Caco-2 (cell line): ENCODE data around the gene SCO1. TPM values are rescaled to one million over a fixed set of nuclear protein-coding genes. Genes with fewer than 3 reads are reported as not detected.

Source experiments
- BruUV-seq: library from RNA; stranded (reverse); fragments of 400-500 nt; replicated peaks from 2 replicates; lab custom pipeline; 2021; lab: Mats Ljungman, UMichigan
- CTCF ChIA-PET: fragments of 300-600 bp; sonication (Branson Sonifier 250); formaldehyde crosslinking; loops from one replicate; lab custom pipeline; 2022; ENCODE audit warnings: antibody characterized with exemption; lab: Charles Lee
- POLR2A ChIA-PET: fragments of 300-600 bp; sonication (Branson Sonifier 250); formaldehyde crosslinking; loops from one replicate; lab custom pipeline; 2022; ENCODE audit warnings: antibody characterized with exemption; lab: Charles Lee
- DNase-seq, 2 experiments: peaks; one replicate each; pipeline versions ENCODE4 v3.0.0 to v3.0.0-alpha.2; 2020 to 2022
- H3K27me3 ChIP-seq: replicated peaks from 2 replicates; pipeline ENCODE4 v1.6.0; 2011; ENCODE audit warnings: low read length; ENCODE audit not compliant: control insufficient read depth, insufficient read depth
- H3K36me3 ChIP-seq: 2 replicates; pipeline ENCODE4 v1.5.1; 2011; ENCODE audit warnings: low read length; ENCODE audit not compliant: control insufficient read depth, insufficient read depth
- H3K4me1 ChIP-seq: fragments of 250-450 bp; sonication (Bioruptor Pico); 2 replicates; pipeline ENCODE4 v1.5.1; 2020; ENCODE audit warnings: mild to moderate bottlenecking
- H3K4me3 ChIP-seq: 2 replicates; pipeline ENCODE4 v1.5.1; 2011; ENCODE audit warnings: low read depth, mild to moderate bottlenecking, control low read depth, low read length
- H3K9me3 ChIP-seq: fragments of 250-450 bp; sonication (Bioruptor Pico); 2 replicates; pipeline ENCODE4 v1.5.1; 2020; ENCODE audit warnings: mild to moderate bottlenecking, moderate library complexity
- H3K27ac Mint-ChIP-seq: one replicate; pipeline ENCODE4 v1.8.0; 2022; ENCODE audit warnings: mixed read lengths; ENCODE audit not compliant: unreplicated experiment
- H3K27me3 Mint-ChIP-seq: one replicate; pipeline ENCODE4 v1.8.0; 2022; ENCODE audit warnings: mixed read lengths; ENCODE audit not compliant: insufficient read depth, unreplicated experiment
- H3K36me3 Mint-ChIP-seq: one replicate; pipeline ENCODE4 v1.8.0; 2022; ENCODE audit warnings: mild to moderate bottlenecking, mixed read lengths; ENCODE audit not compliant: insufficient read depth, unreplicated experiment
- H3K4me1 Mint-ChIP-seq: one replicate; pipeline ENCODE4 v1.8.0; 2022; ENCODE audit warnings: low read depth, mixed read lengths; ENCODE audit not compliant: unreplicated experiment
- H3K4me3 Mint-ChIP-seq: one replicate; pipeline ENCODE4 v1.8.0; 2022; ENCODE audit warnings: mild to moderate bottlenecking, moderate library complexity, mixed read lengths; ENCODE audit not compliant: unreplicated experiment
- H3K9me3 Mint-ChIP-seq: one replicate; pipeline ENCODE4 v1.8.0; 2022; ENCODE audit warnings: mixed read lengths; ENCODE audit not compliant: unreplicated experiment
- intact Hi-C: fragments of 100-400 bp; cut with micrococcal nuclease; formaldehyde crosslinking; loops from one replicate; pipeline ENCODE4 v1.10.0; 2022; ENCODE audit not compliant: unreplicated experiment
- total RNA-seq: library from RNA; stranded (reverse); gene quantifications from 2 replicates; pipeline ENCODE4 v1.2.3, GENCODE V29; 2022
- TF ChIP-seq, protein P1 (sequence below), 2 experiments: fragments of 200-600 bp in 1 of 2; IDR thresholded peaks; 1 replicate in 1 of 2; 2 replicates in 1 of 2; pipeline versions ENCODE4 v1.5.1 to v1.8.0; 2011 to 2022; ENCODE audit warnings: antibody characterized with exemption in 1 of 2, control low read depth in 1 of 2, inconsistent platforms in 1 of 2, low read depth in 1 of 2, low read length in 1 of 2, mild to moderate bottlenecking in 1 of 2, moderate library complexity in 1 of 2; ENCODE audit not compliant: insufficient read depth in 1 of 2, severe bottlenecking in 1 of 2, unreplicated experiment in 1 of 2

The SCO1 gene
- total RNA-seq, 1 experiment from 2014 or later = 26.3 TPM

DNA sequence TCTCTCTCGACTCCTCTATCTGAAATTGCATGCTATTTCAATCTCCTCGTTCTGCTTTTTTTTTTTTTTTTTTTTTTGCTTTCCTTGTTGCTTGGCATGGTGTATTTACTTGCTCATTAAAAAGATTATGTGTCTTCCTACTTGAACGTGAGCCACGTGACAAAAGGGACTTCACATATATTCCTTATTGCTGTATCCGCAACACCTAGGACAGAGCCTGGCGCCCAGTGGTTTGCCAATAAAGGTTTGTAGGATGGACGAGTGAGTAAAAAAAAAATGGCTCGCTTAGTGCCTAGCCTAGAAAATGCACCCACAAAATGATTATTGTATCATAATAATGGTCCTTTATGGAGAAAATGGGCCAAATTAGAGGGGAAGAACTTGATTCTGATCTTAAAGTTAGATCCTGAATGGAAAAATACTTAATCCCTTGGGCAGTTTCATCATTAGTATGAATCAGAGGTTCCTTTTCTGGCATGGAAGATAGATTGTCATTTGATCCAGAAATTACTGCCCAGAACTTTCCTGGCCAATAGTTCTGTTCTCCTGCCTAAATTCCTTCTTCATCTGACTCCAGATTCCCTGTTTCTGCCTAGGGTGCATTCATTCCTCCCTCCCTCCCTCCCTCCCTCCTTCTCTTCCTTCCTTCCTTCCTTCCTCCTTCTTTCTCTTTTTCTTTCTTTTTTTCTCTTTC, 46.1 kb upstream of the SCO1 start:
- Mint-ChIP-seq H3K27ac (no peak overlapping the region), H3K27me3 (peaks cover 4% of the 10 kb centered on the region), H3K4me1 (peaks cover 13% of the 10 kb centered on the region), H3K4me3 (no peak overlapping the region), H3K9me3 (no peaks in the 10 kb centered on the region), H3K36me3 (peaks cover 6% of the 10 kb centered on the region)
- no peak overlapping the region for H3K4me3 ChIP-seq
- no peak for DNase-seq
- no peaks in the 10 kb centered on the region for H3K9me3 ChIP-seq
- BruUV-seq = no TSS peak
- ChIA-PET POLR2A (no interaction called here), CTCF (no interaction called here)
- no peaks in the 10 kb centered on the region for H3K4me1 ChIP-seq
- no peaks in the 10 kb centered on the region for H3K36me3 ChIP-seq
- H3K27me3 ChIP-seq = no peaks in the 10 kb centered on the region
- TF ChIP-seq, protein P1, sequence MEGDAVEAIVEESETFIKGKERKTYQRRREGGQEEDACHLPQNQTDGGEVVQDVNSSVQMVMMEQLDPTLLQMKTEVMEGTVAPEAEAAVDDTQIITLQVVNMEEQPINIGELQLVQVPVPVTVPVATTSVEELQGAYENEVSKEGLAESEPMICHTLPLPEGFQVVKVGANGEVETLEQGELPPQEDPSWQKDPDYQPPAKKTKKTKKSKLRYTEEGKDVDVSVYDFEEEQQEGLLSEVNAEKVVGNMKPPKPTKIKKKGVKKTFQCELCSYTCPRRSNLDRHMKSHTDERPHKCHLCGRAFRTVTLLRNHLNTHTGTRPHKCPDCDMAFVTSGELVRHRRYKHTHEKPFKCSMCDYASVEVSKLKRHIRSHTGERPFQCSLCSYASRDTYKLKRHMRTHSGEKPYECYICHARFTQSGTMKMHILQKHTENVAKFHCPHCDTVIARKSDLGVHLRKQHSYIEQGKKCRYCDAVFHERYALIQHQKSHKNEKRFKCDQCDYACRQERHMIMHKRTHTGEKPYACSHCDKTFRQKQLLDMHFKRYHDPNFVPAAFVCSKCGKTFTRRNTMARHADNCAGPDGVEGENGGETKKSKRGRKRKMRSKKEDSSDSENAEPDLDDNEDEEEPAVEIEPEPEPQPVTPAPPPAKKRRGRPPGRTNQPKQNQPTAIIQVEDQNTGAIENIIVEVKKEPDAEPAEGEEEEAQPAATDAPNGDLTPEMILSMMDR (IDR thresholded peaks at IDR 0.05; ENCODE audit: insufficient read depth in 1 of 2, low read depth in 1 of 2, low read length in 1 of 2, severe bottlenecking in 1 of 2, unreplicated experiment in 1 of 2) = no peak
- intact Hi-C loops = no loop called here

DNA sequence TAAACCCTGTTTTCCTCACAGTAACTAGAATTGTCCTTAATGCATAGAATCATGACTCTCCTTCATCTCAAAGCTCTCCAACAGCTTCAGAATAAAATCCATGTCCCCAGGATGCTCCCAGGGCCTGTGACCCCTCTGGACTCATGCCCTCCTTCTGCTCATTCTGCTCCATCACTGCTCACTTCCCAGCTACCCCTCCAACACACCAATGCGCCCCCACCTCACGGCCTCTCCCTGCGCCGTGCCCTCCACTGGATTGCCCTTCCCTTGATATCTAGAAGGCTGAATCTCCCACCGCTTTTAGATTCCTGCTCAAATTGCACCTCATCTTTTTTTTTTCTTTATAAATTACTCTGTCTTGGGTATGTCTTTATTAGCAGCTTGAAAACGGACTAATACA, 45.1 kb upstream of the SCO1 start:
- no peaks in the 10 kb centered on the region for H3K9me3 Mint-ChIP-seq
- H3K27ac Mint-ChIP-seq = no peak overlapping the region
- TF ChIP-seq, protein P1 (IDR thresholded peaks at IDR 0.05; ENCODE audit: insufficient read depth in 1 of 2, low read depth in 1 of 2, low read length in 1 of 2, severe bottlenecking in 1 of 2, unreplicated experiment in 1 of 2) = no peak
- Histone ChIP-seq H3K36me3 (no peaks in the 10 kb centered on the region), H3K9me3 (no peaks in the 10 kb centered on the region), H3K4me1 (no peaks in the 10 kb centered on the region), H3K4me3 (no peak overlapping the region), H3K27me3 (no peaks in the 10 kb centered on the region)
- no peak overlapping the region for H3K4me3 Mint-ChIP-seq
- peaks cover 6% of the 10 kb centered on the region for H3K36me3 Mint-ChIP-seq
- H3K27me3 Mint-ChIP-seq = peaks cover 2% of the 10 kb centered on the region
- ChIA-PET CTCF (no interaction called here), POLR2A (no interaction called here)
- peaks cover 13% of the 10 kb centered on the region for H3K4me1 Mint-ChIP-seq
- DNase-seq = no peak
- no TSS peak for BruUV-seq
- intact Hi-C loops = no loop called here

DNA sequence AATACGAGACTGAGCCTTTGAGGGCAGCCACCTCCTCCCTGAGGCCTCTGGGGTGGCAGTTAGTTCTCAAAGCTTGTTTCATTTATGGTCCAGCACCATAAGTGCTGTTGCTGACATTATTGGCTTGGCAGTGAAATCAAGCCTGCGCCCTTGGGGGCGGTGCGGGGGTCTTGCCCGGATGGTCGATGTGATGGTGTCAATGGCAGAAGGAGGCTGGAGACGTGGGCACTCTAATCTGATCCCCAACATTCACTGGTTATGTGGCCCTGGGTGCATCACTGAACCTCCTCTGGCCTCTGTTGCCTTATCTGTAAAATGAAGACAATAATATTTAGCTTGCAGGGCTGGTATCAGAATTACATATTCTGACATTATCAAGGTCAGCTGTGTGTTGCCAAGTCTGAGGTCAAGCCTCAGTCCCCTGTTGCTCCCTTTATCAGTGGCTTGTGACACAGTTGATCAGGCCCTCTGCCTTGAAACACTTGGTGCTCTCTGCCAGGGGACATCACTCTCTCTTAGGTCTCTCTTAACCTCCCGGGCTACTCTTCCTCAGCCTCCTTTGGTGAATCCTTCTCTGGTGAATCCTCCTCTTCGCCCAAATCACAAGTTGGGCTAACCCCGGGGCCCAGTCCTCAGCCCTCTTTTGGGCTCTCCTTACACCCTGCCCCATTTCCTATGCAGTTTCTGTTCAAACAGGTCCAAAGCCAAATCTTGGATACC, 44.2 kb upstream of the SCO1 start:
- peaks cover 6% of the 10 kb centered on the region for H3K36me3 Mint-ChIP-seq
- H3K4me1 Mint-ChIP-seq = peaks cover 13% of the 10 kb centered on the region
- DNase-seq = no peak
- no peaks in the 10 kb centered on the region for H3K9me3 ChIP-seq
- H3K4me3 ChIP-seq = no peak overlapping the region
- POLR2A ChIA-PET = no interaction called here
- H3K4me3 Mint-ChIP-seq = no peak overlapping the region
- CTCF ChIA-PET = no interaction called here
- no peak overlapping the region for H3K27ac Mint-ChIP-seq
- H3K4me1 ChIP-seq = no peaks in the 10 kb centered on the region
- no peaks in the 10 kb centered on the region for H3K27me3 ChIP-seq
- H3K36me3 ChIP-seq = no peaks in the 10 kb centered on the region
- H3K9me3 Mint-ChIP-seq = no peaks in the 10 kb centered on the region
- TF ChIP-seq, protein P1 (IDR thresholded peaks at IDR 0.05; ENCODE audit: insufficient read depth in 1 of 2, low read depth in 1 of 2, low read length in 1 of 2, severe bottlenecking in 1 of 2, unreplicated experiment in 1 of 2) = no peak
- intact Hi-C loops = no loop called here
- no peaks in the 10 kb centered on the region for H3K27me3 Mint-ChIP-seq
- no TSS peak for BruUV-seq
